ENCODE results near the gene ZYG11B. TPM values are rescaled to one million over a fixed set of nuclear protein-coding genes. Genes with fewer than 3 reads are reported as not detected.

ZYG11B gene
- 66.4 and 83.2 TPM in 2 replicates for total RNA-seq

GRCh38 chr1:52726265-52727113 lies at the start of gene ZYG11B:
Gene ZYG11B, plus strand, starts transcription at chr1:52726453. Its CDS starts 201 bp downstream, at chr1:52726654.

GRCh38 chr1:52697795-52698674 lies 28.2 kb upstream of the ZYG11B start, which contains the start of gene COA7:
Gene COA7, minus strand, starts transcription at chr1:52698347. Its CDS starts 21 bp downstream, at chr1:52698326.

GRCh38 chr1:52842643-52843310 lies 116.5 kb downstream of the ZYG11B start, which contains the start of gene ZYG11A:
Gene ZYG11A, plus strand, starts transcription at chr1:52842760. Its CDS starts 124 bp downstream, at chr1:52842884.

Small RNAs within 50 kb of the gene (small RNA-seq; reads per million reads assigned to genes)
- gene RN7SL62P: not detected
- 1.8 reads per million, percentile 41 among the genes with 10 or more reads in this experiment for gene RNU2-30P
- not detected for gene RNU6-969P

Other genes starting within 250 kb of the ZYG11B start
- 32.1 and 44.9 TPM in 2 replicates for gene TUT4, start 173.4 kb upstream of the ZYG11B start, total RNA-seq
- 66.4 and 94.1 TPM in 2 replicates for gene GPX7, start 124.1 kb upstream of the ZYG11B start, total RNA-seq
- 0.16 TPM in 1 of 2 replicates, not detected in the other for gene SHISAL2A, start 93.3 kb upstream of the ZYG11B start, total RNA-seq
- gene COA7, start 28.1 kb upstream of the ZYG11B start, total RNA-seq: 17.6 and 19.5 TPM in 2 replicates
- 1.8 and 2.1 TPM in 2 replicates for gene ZYG11A, start 116.3 kb downstream of the ZYG11B start, total RNA-seq
- 10.4 and 23.4 TPM in 2 replicates for gene ECHDC2, start 195.3 kb downstream of the ZYG11B start, total RNA-seq
- gene SCP2, start 200.8 kb downstream of the ZYG11B start, total RNA-seq: 82.9 and 112 TPM in 2 replicates